Right lobe of liver (tissue), 4 donors: Measurements from ENCODE around the gene MYO15A.

Experiments used
- CTCF ChIP-seq, 4 donors: fragments of 200-600 bp in 3 of 4; fragments of 450-650 bp in 1 of 4; IDR thresholded peaks; one replicate each; pipeline versions ENCODE4 v1.5.1 to v1.8.0; 2016 to 2022; ENCODE audit warnings: antibody characterized with exemption in 4 of 4, mild to moderate bottlenecking in 2 of 4
- POLR2A ChIP-seq: fragments of 450-650 bp; IDR thresholded peaks from one replicate; pipeline ENCODE4 v1.6.1; 2017; ENCODE audit warnings: antibody characterized with exemption, mild to moderate bottlenecking
- donor health status: DM: no; HTN: no; CAD: no.
- donor health status: DM: no; HTN: no; CAD: no.
- donor health status: DM: no; HTN: yes; CAD: no.

GRCh38 chr17:18179196-18179595 is 70.6 kb downstream of the MYO15A start:
- no peak for TF ChIP-seq CTCF (IDR thresholded peaks at IDR 0.05)
- no peak for TF ChIP-seq POLR2A
